D721Med (cell line): Measurements from ENCODE around the gene RASGRF1.

ENCODE experiments used
- DNase-seq: peaks from one replicate; pipeline ENCODE4 v3.0.0; 2011; ENCODE audit warnings: low spot score; ENCODE audit not compliant: insufficient read length
- FAIRE-seq: peaks from 2 replicates; lab custom pipeline; 2011; peaks lifted over from hg19 to GRCh38; lab: Jason Lieb, UNC
- CTCF ChIP-seq: IDR thresholded peaks from 2 replicates; pipeline ENCODE4 v1.5.1; 2012; ENCODE audit warnings: mild to moderate bottlenecking, control low read depth; ENCODE audit not compliant: insufficient read depth; ENCODE audit errors: missing control alignments

Gene RASGRF1

DNA sequence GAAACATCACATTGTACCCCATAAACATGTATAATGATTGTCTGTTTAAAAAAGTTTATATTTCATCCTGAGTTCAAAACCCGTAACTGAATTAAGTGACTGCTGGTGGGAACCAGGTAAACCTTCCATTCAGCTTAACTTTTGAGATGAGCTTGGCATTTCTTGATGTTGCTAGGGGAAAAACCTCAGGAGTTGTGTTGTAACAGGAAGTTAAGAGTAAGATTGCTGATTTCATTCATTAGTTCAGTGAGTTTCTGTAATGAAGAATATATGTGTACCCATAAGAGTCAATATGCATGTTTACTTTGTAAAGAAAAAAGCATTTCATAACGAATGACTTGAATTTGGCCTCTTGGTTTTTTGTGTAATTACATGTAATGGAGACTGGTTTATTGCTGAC, 178.3 kb downstream of the RASGRF1 start:
- no peak for FAIRE-seq
- TF ChIP-seq CTCF = no peak

GRCh38 chr15:78910271-78910670, 180.3 kb downstream of the RASGRF1 start:
- DNase-seq = no peak
- no peak for FAIRE-seq
- TF ChIP-seq CTCF = no peak

More for the DNA sequence above, 178.3 kb downstream of the RASGRF1 start:
- no peak for DNase-seq
